OCI-LY1 (cell line): ENCODE results near the gene ADAMTSL3.

Source experiments
- H2AFZ ChIP-seq: fragments of 200-600 bp; sonication (generic), shearing (Covaris generic); 2 replicates; pipeline ENCODE4 v1.6.0; 2014; ENCODE audit warnings: antibody characterized with exemption, mild to moderate bottlenecking, low read length
- H3F3A ChIP-seq: fragments of 200-600 bp; sonication (generic), shearing (Covaris generic); 2 replicates; pipeline ENCODE4 v1.6.0; 2014; ENCODE audit warnings: mild to moderate bottlenecking, antibody characterized with exemption, low read length, moderate library complexity; ENCODE audit not compliant: insufficient read depth
- H3K27ac ChIP-seq: fragments of 200-600 bp; sonication (generic); 2 replicates; pipeline ENCODE4 v1.5.1; 2014; ENCODE audit warnings: low read length, mixed run types, mild to moderate bottlenecking, low read depth; ENCODE audit not compliant: poor library complexity, severe bottlenecking
- H3K27me3 ChIP-seq: fragments of 200-600 bp; sonication (generic); 2 replicates; pipeline ENCODE4 v1.6.0; 2014; ENCODE audit warnings: antibody characterized with exemption, mild to moderate bottlenecking, low read length, moderate library complexity; ENCODE audit not compliant: insufficient read depth
- H3K36me3 ChIP-seq: fragments of 200-600 bp; sonication (generic); 2 replicates; pipeline ENCODE4 v1.6.1; 2014; ENCODE audit warnings: mild to moderate bottlenecking, antibody characterized with exemption, low read length, moderate library complexity, mixed read lengths; ENCODE audit not compliant: insufficient read depth
- H3K4me1 ChIP-seq: fragments of 200-600 bp; sonication (generic); 2 replicates; pipeline ENCODE4 v1.5.1; 2014; ENCODE audit warnings: mild to moderate bottlenecking, low read length, moderate library complexity; ENCODE audit not compliant: insufficient read depth, severe bottlenecking
- H3K4me2 ChIP-seq: fragments of 200-600 bp; sonication (generic), shearing (Covaris generic); 2 replicates; pipeline ENCODE4 v1.6.1; 2014; ENCODE audit warnings: low read length
- H3K4me3 ChIP-seq: fragments of 200-600 bp; sonication (generic); 2 replicates; pipeline ENCODE4 v1.5.1; 2014; ENCODE audit warnings: low read length, low read depth, mild to moderate bottlenecking, mixed read lengths; ENCODE audit not compliant: poor library complexity, severe bottlenecking
- H3K79me2 ChIP-seq: fragments of 200-600 bp; shearing (Covaris generic); 2 replicates; pipeline ENCODE4 v1.6.1; 2016; ENCODE audit warnings: mixed run types, low read length, mixed read lengths; ENCODE audit not compliant: insufficient read depth
- H3K9ac ChIP-seq: fragments of 200-600 bp; sonication (generic), shearing (Covaris generic); 2 replicates; pipeline ENCODE4 v1.6.1; 2014; ENCODE audit warnings: mild to moderate bottlenecking, low read length, mixed read lengths
- H3K9me2 ChIP-seq: fragments of 200-600 bp; sonication (generic), shearing (Covaris generic); 2 replicates; pipeline ENCODE4 v1.6.1; 2014; ENCODE audit warnings: low read depth, mild to moderate bottlenecking, low read length, mixed read lengths
- H3K9me3 ChIP-seq: fragments of 200-600 bp; shearing (Covaris generic); 2 replicates; pipeline ENCODE4 v1.6.1; 2014; ENCODE audit warnings: low read length, mixed read lengths
- H4K20me1 ChIP-seq: fragments of 200-600 bp; sonication (generic), shearing (Covaris generic); 2 replicates; pipeline ENCODE4 v1.6.0; 2016; ENCODE audit warnings: mild to moderate bottlenecking, low read length; ENCODE audit not compliant: insufficient read depth
- CTCF ChIP-seq: fragments of 200-600 bp; sonication (generic), shearing (Covaris generic); IDR thresholded peaks from 2 replicates; pipeline ENCODE4 v1.5.1; 2017; ENCODE audit warnings: mild to moderate bottlenecking, antibody characterized with exemption, low read length, moderate library complexity, mixed read lengths
- EZH2 ChIP-seq: fragments of 200-600 bp; sonication (generic), shearing (Covaris generic); IDR thresholded peaks from 2 replicates; pipeline ENCODE4 v1.8.0; 2017; ENCODE audit warnings: borderline replicate concordance, mixed run types, mild to moderate bottlenecking, antibody characterized with exemption, low read length, moderate library complexity, mixed read lengths

ADAMTSL3 gene

GRCh38 chr15:83999396-84000135 lies 345.6 kb downstream of the ADAMTSL3 start:
- Histone ChIP-seq H3K27ac (no peak overlapping the region), H3K4me1 (no peaks in the 10 kb centered on the region), H3K36me3 (no peaks in the 10 kb centered on the region), H4K20me1 (no peaks in the 10 kb centered on the region), H3F3A (no peaks in the 10 kb centered on the region), H3K79me2 (no peaks in the 10 kb centered on the region), H3K27me3 (no peaks in the 10 kb centered on the region), H3K9ac (no peak overlapping the region), H3K4me2 (no peak overlapping the region), H3K9me2 (no peaks in the 10 kb centered on the region), H3K9me3 (no peaks in the 10 kb centered on the region), H2AFZ (no peak overlapping the region), H3K4me3 (no peak overlapping the region)
- TF ChIP-seq CTCF = no peak
- TF ChIP-seq EZH2 = no peak

- no peak overlapping the region for H3K9ac ChIP-seq
- H3K4me3 ChIP-seq = no peak overlapping the region
- no peaks in the 10 kb centered on the region for H3F3A ChIP-seq
- H3K9me3 ChIP-seq = no peaks in the 10 kb centered on the region
- no peaks in the 10 kb centered on the region for H4K20me1 ChIP-seq
- H3K4me1 ChIP-seq = no peaks in the 10 kb centered on the region
- H3K27me3 ChIP-seq = no peaks in the 10 kb centered on the region
- H3K36me3 ChIP-seq = no peaks in the 10 kb centered on the region
- no peak overlapping the region for H2AFZ ChIP-seq
- no peak overlapping the region for H3K27ac ChIP-seq
- no peak overlapping the region for H3K4me2 ChIP-seq
- H3K79me2 ChIP-seq = no peaks in the 10 kb centered on the region
- TF ChIP-seq EZH2 (no peak), CTCF (no peak)
- no peaks in the 10 kb centered on the region for H3K9me2 ChIP-seq
These were observed 347.1 kb downstream of the ADAMTSL3 start for GRCh38 chr15:84001037-84001436.

GRCh38 chr15:84001655-84002054 lies 347.7 kb downstream of the ADAMTSL3 start:
- Histone ChIP-seq H3K36me3 (no peaks in the 10 kb centered on the region), H3F3A (no peaks in the 10 kb centered on the region), H3K9me3 (no peaks in the 10 kb centered on the region), H3K27me3 (no peaks in the 10 kb centered on the region), H3K4me3 (no peak overlapping the region), H3K9ac (no peak overlapping the region), H3K9me2 (no peaks in the 10 kb centered on the region), H3K4me1 (no peaks in the 10 kb centered on the region), H4K20me1 (no peaks in the 10 kb centered on the region), H3K27ac (no peak overlapping the region), H2AFZ (no peak overlapping the region), H3K79me2 (no peaks in the 10 kb centered on the region), H3K4me2 (no peak overlapping the region)
- no peak for TF ChIP-seq EZH2
- TF ChIP-seq CTCF = no peak
